ENCODE data around the gene TSBP1.
"Not testable (repeated sequence)": the region's sequence is repeated elsewhere in the genome, so short reads cannot be mapped to it uniquely, and the experiment has no call there.

Gene TSBP1

DNA sequence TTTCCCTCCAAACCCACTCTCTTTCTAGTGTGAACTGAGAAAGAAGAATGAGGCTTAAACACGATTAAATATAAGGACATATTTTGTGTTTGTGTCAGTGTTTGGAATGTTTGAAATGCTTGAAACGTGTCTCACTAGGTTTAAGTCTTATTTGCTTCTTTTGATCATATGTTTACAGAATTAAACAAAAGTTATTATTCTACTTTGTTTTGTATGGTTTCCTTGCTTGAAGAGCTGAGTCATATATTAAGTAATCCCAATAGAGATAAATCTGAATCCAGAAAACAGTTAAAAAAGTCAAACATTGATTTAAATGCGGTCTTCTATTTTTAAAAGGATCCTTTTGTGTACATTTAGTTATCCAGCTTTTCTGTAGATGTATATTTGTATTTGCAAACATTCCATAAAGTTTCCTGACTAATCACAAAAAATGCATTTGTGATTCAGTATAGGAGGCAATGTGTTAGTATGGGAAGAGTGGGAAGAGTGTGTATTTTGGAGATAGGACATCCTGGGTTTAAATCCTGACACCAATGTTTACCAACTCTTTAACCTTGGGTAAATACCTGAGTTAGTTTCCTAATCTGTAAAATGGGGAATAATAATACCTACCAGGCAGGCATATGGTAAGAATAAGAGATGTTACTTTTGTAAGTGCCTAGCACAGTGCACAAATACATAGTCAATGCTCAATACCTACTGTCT, 72.9 kb downstream of the TSBP1 start:
- Histone ChIP-seq H3K27me3 (ENCODE audit: insufficient read depth, insufficient read length) (no peaks in the 10 kb centered on the region), H3K36me3 (ENCODE audit: insufficient read depth, insufficient read length, low read length) (no peaks in the 10 kb centered on the region), H3K4me3 (ENCODE audit: insufficient read length, low read depth) (no peak overlapping the region), H3K4me1 (ENCODE audit: insufficient read depth, insufficient read length) (no peaks in the 10 kb centered on the region), H3K9me3 (ENCODE audit: insufficient read depth, low read length) (no peaks in the 10 kb centered on the region), H3K9ac (ENCODE audit: insufficient read length, low read depth) (no peak overlapping the region)
- no peak for TF ChIP-seq ZNF274 (IDR thresholded peaks at IDR 0.05; ENCODE audit: low read depth, low read length)
- TF ChIP-seq SUZ12 (IDR thresholded peaks at IDR 0.05; ENCODE audit: extremely low read depth, insufficient read depth, insufficient read length) = no peak
- no peak for TF ChIP-seq YY1 (IDR thresholded peaks at IDR 0.05; ENCODE audit: insufficient read depth, insufficient read length)
- DNase-seq (ENCODE audit: low read depth, low spot score) = no peak

GRCh38 chr6:32294980-32295379, 76.7 kb downstream of the TSBP1 start:
- H3K9ac ChIP-seq (ENCODE audit: insufficient read length, low read depth) = not testable (repeated sequence)

DNA sequence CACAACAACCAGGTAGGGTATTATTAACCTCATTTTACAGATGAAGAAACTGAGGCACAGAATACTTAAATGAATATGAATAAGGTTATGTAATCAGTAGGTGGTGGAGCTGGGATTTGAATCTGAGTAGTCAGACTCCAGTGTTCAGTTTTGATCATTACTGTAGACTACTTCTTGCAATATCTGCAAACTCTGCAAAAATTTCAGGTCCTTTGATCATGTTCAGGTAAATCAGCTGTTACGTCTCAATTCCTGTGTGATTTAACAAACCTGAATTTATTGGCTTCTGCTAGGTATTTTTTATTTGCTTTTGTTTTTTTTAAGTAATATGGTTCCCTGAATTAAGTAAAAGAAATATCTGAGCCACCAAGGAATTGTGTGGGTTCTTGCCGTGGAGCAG, 77.1 kb downstream of the TSBP1 start:
- no peak overlapping the region for H3K4me3 ChIP-seq (ENCODE audit: insufficient read length, low read depth)
- DNase-seq (ENCODE audit: low read depth, low spot score) = no peak
- H3K27me3 ChIP-seq (ENCODE audit: insufficient read depth, insufficient read length) = no peaks in the 10 kb centered on the region
- no peak overlapping the region for H3K9ac ChIP-seq (ENCODE audit: insufficient read length, low read depth)
- H3K4me1 ChIP-seq (ENCODE audit: insufficient read depth, insufficient read length) = no peaks in the 10 kb centered on the region
- H3K36me3 ChIP-seq (ENCODE audit: insufficient read depth, insufficient read length, low read length) = no peaks in the 10 kb centered on the region
- no peaks in the 10 kb centered on the region for H3K9me3 ChIP-seq (ENCODE audit: insufficient read depth, low read length)
- no peak for TF ChIP-seq SUZ12 (IDR thresholded peaks at IDR 0.05; ENCODE audit: extremely low read depth, insufficient read depth, insufficient read length)
- TF ChIP-seq YY1 (IDR thresholded peaks at IDR 0.05; ENCODE audit: insufficient read depth, insufficient read length) = no peak
- TF ChIP-seq ZNF274 (IDR thresholded peaks at IDR 0.05; ENCODE audit: low read depth, low read length) = no peak

More at GRCh38 chr6:32294980-32295379, 76.7 kb downstream of the TSBP1 start:
- not testable (repeated sequence) for H3K4me3 ChIP-seq (ENCODE audit: insufficient read length, low read depth); H3K27me3 ChIP-seq (ENCODE audit: insufficient read depth, insufficient read length); H3K36me3 ChIP-seq (ENCODE audit: insufficient read depth, insufficient read length, low read length); H3K9me3 ChIP-seq (ENCODE audit: insufficient read depth, low read length); DNase-seq (ENCODE audit: low read depth, low spot score); H3K4me1 ChIP-seq (ENCODE audit: insufficient read depth, insufficient read length)

GRCh38 chr6:32293695-32294094, 78.0 kb downstream of the TSBP1 start:
- TF ChIP-seq ZNF274 (IDR thresholded peaks at IDR 0.05; ENCODE audit: low read depth, low read length) (no peak), YY1 (IDR thresholded peaks at IDR 0.05; ENCODE audit: insufficient read depth, insufficient read length) (no peak), SUZ12 (IDR thresholded peaks at IDR 0.05; ENCODE audit: extremely low read depth, insufficient read depth, insufficient read length) (no peak)
- H3K4me3 ChIP-seq (ENCODE audit: insufficient read length, low read depth) = no peak overlapping the region
- H3K36me3 ChIP-seq (ENCODE audit: insufficient read depth, insufficient read length, low read length) = no peaks in the 10 kb centered on the region
- H3K9me3 ChIP-seq (ENCODE audit: insufficient read depth, low read length) = no peaks in the 10 kb centered on the region
- no peak overlapping the region for H3K9ac ChIP-seq (ENCODE audit: insufficient read length, low read depth)
- no peaks in the 10 kb centered on the region for H3K27me3 ChIP-seq (ENCODE audit: insufficient read depth, insufficient read length)
- DNase-seq (ENCODE audit: low read depth, low spot score) = no peak
- H3K4me1 ChIP-seq (ENCODE audit: insufficient read depth, insufficient read length) = no peaks in the 10 kb centered on the region

DNA sequence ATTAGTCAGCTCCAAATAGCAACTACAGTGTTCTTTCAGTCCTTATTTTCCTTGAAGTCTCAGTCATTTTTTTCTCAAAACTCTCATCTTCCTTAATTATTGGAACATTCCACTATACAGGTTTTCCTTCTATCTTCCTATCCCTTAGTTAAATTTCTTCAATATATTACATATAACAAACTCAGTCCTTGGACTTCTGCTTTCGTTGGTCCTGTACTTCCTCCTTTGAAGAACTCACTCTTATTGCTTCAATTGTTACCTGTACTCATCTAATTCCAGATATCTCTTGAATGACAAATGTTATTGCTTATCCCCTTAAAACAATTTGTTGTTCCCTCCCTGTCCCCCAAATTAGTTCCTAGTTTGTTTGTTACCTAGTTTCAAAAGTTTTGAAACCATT, 80.2 kb downstream of the TSBP1 start:
- Histone ChIP-seq H3K4me3 (ENCODE audit: insufficient read length, low read depth) (no peak overlapping the region), H3K9ac (ENCODE audit: insufficient read length, low read depth) (no peak overlapping the region), H3K36me3 (ENCODE audit: insufficient read depth, insufficient read length, low read length) (no peaks in the 10 kb centered on the region), H3K4me1 (ENCODE audit: insufficient read depth, insufficient read length) (no peaks in the 10 kb centered on the region), H3K9me3 (ENCODE audit: insufficient read depth, low read length) (no peaks in the 10 kb centered on the region), H3K27me3 (ENCODE audit: insufficient read depth, insufficient read length) (no peaks in the 10 kb centered on the region)
- TF ChIP-seq YY1 (IDR thresholded peaks at IDR 0.05; ENCODE audit: insufficient read depth, insufficient read length) (no peak), SUZ12 (IDR thresholded peaks at IDR 0.05; ENCODE audit: extremely low read depth, insufficient read depth, insufficient read length) (no peak), ZNF274 (IDR thresholded peaks at IDR 0.05; ENCODE audit: low read depth, low read length) (no peak)
- no peak for DNase-seq (ENCODE audit: low read depth, low spot score)

GRCh38 chr6:32290886-32291450, 80.7 kb downstream of the TSBP1 start:
- Histone ChIP-seq H3K9me3 (ENCODE audit: insufficient read depth, low read length) (no peaks in the 10 kb centered on the region), H3K27me3 (ENCODE audit: insufficient read depth, insufficient read length) (no peaks in the 10 kb centered on the region), H3K36me3 (ENCODE audit: insufficient read depth, insufficient read length, low read length) (no peaks in the 10 kb centered on the region), H3K4me3 (ENCODE audit: insufficient read length, low read depth) (no peak overlapping the region), H3K4me1 (ENCODE audit: insufficient read depth, insufficient read length) (no peaks in the 10 kb centered on the region), H3K9ac (ENCODE audit: insufficient read length, low read depth) (no peak overlapping the region)
- DNase-seq (ENCODE audit: low read depth, low spot score) = no peak
- TF ChIP-seq SUZ12 (IDR thresholded peaks at IDR 0.05; ENCODE audit: extremely low read depth, insufficient read depth, insufficient read length) (no peak), ZNF274 (IDR thresholded peaks at IDR 0.05; ENCODE audit: low read depth, low read length) (no peak), YY1 (IDR thresholded peaks at IDR 0.05; ENCODE audit: insufficient read depth, insufficient read length) (no peak)

DNA sequence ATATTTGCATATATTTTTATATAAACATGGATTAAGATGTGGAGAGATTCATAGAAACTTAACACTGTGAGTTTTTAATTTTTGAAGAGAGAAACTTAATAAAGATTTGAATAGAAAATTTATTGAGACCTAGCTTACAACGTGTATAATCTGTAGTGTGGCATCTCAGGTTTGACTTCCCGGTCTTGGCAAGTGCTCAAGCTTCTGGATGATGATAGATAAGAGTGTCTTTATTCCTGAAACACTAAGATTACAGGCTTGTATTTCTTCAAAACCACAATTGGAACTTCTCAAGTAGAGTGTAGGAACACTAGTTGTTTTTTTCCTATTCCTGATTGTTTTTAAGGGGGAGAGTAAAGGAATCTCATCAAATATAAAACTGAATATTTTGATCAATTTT, 83.3 kb downstream of the TSBP1 start:
- TF ChIP-seq YY1 (IDR thresholded peaks at IDR 0.05; ENCODE audit: insufficient read depth, insufficient read length) = no peak
- no peak for TF ChIP-seq ZNF274 (IDR thresholded peaks at IDR 0.05; ENCODE audit: low read depth, low read length)
- no peak for TF ChIP-seq SUZ12 (IDR thresholded peaks at IDR 0.05; ENCODE audit: extremely low read depth, insufficient read depth, insufficient read length)
- Histone ChIP-seq H3K9me3 (ENCODE audit: insufficient read depth, low read length) (no peaks in the 10 kb centered on the region), H3K4me3 (ENCODE audit: insufficient read length, low read depth) (no peak overlapping the region), H3K9ac (ENCODE audit: insufficient read length, low read depth) (no peak overlapping the region), H3K27me3 (ENCODE audit: insufficient read depth, insufficient read length) (no peaks in the 10 kb centered on the region), H3K36me3 (ENCODE audit: insufficient read depth, insufficient read length, low read length) (no peaks in the 10 kb centered on the region), H3K4me1 (ENCODE audit: insufficient read depth, insufficient read length) (no peaks in the 10 kb centered on the region)
- DNase-seq (ENCODE audit: low read depth, low spot score) = no peak

GRCh38 chr6:32273801-32274577, 97.7 kb downstream of the TSBP1 start:
- H3K9ac ChIP-seq (ENCODE audit: insufficient read length, low read depth); H3K4me3 ChIP-seq (ENCODE audit: insufficient read length, low read depth); H3K27me3 ChIP-seq (ENCODE audit: insufficient read depth, insufficient read length); H3K36me3 ChIP-seq (ENCODE audit: insufficient read depth, insufficient read length, low read length); H3K9me3 ChIP-seq (ENCODE audit: insufficient read depth, low read length); H3K4me1 ChIP-seq (ENCODE audit: insufficient read depth, insufficient read length); DNase-seq (ENCODE audit: low read depth, low spot score): not testable (repeated sequence)

Measured in NT2/D1 (cell line).